Stimulated activated CD4-positive, alpha-beta T cell treated with anti-CD3 and anti-CD28 coated beads, Interleukin-2, amount 100 ng/mL, for 24 hours (primary cell): ENCODE measurements around the gene ACBD6.
"Not testable (repeated sequence)": the region's sequence is repeated elsewhere in the genome, so short reads cannot be mapped to it uniquely, and the experiment has no call there.

Experiments
- DNase-seq, 2 donors: peaks; one replicate each; pipeline ENCODE4 v3.0.0-alpha.2; 2020

Gene ACBD6

DNA sequence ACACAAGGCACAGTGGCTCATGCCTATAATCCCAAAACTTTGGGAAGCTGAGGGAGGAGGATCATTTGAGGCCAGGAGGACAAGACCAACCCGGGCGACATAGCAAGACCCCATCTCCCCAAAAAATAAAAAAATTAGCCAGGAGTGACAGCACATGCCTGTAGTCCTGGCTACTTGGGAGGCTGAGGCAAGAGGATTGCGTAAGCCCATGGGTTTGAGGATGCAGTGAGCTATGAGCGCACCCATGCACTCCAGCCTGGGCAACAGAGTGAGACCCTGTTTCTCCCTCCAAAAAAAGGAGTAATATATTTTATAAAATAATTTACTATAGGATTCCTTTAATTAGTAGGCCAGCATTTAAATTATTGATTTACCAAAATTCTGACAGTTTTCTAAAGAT, 89.8 kb downstream of the ACBD6 start:
- no peak for DNase-seq

DNA sequence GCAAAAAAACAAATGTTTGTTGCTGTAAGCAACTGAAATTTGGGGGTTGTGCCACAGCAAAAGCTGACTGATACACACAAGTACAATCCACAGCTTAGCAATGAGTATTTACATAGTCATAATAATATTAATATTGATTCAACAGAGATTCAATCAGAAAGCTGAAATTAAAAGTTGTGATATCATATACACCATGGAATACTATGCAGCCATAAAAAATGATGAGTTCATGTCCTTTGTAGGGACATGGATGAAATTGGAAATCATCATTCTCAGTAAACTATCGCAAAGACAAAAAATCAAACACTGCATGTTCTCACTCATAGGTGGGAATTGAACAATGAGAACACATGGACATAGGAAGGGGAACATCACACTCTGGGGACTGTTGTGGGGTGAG, 94.2 kb downstream of the ACBD6 start:
- not testable (repeated sequence) for DNase-seq

DNA sequence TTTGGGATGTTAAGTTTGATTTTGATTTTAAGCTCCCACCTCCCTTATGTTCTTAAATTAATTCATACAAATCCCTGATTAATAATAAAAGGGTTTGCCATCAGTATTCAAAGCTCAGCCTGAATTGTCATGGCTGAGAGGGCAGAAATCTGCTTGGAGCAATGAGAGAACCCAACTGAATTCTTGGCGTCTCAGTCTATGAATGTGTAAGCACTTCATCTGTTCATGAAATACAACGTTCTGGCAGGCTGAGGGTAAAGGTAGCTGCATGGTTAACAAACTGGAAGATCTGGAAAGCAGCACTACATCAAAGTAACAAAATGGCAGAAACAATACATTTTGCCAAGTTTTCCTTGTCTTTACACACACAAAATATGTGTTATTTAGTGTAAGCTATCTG, 95.3 kb downstream of the ACBD6 start:
- no peak for DNase-seq

DNA sequence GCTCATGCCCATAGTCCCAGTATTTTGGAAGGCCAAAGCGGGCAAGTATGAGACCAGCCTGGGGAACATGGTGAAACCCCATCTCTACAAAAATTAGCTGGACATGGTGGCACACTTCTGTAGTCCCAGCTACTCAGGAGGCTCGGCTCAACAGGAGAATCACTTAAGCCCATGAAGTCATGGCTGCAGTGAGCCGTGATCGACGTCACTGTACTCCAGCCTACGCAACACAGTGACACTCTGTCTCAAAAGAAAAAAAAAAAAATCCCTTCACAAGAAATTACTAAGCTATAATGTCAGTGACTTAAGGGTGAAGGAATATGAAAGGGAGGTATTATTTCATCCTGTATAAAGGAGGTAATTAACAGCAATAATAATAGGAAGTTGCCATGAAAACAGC, 99.8 kb downstream of the ACBD6 start:
- DNase-seq, result no peak

DNA sequence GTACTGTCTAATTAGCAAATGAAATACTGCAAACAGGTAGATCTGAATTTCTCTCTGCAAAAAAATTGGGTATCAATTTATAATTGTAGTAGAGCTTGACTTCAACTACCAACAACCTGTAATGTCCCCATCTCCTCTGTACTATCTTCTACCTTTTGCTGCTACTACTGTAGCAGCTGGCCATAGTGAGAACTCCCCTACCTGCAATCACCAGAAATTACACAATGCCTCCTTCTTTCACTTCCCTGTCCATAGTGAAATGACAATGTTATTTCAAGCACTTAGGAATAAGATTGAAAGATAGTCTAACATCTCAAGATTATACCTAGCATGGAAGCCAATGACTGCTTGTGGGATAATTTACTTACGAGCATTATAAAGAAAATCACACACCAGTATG, 100.4 kb downstream of the ACBD6 start:
- DNase-seq, result no peak

DNA sequence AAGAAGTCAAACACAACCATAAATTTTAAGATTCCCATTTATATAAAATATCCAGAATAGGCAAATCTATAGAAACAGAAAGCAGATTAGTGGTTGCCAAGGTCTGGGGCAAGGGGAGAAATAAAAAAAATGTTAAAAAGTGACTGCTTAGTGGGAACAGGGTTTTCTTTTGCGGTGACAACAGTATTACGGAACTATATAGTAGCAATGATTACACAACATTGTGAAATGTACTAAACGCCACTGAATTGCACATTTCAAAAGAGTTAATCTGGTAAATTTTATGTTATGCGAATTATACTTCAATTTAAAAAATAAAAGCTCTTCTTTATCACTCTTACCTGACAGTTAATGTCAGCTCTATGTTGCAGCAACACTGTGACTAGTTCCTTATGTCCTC, 105.2 kb downstream of the ACBD6 start:
- DNase-seq, result no peak

DNA sequence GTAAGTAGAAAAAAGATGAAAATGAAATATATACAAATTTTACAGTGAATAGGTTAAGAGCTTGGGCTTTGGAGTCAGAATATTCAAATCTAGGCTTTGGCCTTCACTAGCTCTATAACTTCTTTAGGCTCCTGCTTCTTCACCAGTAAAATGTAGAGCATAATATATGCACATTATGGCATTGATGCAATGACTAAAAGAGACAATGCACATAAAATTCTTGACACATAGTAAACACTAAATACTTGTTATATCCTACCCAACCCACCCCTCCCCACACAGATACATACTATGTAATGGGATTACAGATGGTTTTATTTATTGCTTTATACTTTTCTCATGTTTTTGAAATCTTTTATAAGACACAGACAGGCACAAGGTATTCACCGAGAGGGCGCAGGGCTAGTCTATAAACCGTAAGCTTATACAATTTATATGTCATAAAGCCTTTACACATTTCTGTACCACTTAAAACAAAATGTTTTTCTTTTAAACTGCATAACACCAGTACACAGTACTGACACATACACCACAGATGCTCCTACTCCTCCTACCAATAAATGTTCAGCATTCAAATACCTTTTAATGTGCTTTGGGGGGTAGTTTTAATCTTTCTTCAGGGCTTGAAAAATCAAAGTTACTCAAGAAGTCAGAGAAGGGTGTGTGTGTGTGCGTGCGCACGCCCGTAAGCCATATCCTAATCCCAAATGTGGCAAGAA, 109.8 kb downstream of the ACBD6 start:
- DNase-seq, result no peak

DNA sequence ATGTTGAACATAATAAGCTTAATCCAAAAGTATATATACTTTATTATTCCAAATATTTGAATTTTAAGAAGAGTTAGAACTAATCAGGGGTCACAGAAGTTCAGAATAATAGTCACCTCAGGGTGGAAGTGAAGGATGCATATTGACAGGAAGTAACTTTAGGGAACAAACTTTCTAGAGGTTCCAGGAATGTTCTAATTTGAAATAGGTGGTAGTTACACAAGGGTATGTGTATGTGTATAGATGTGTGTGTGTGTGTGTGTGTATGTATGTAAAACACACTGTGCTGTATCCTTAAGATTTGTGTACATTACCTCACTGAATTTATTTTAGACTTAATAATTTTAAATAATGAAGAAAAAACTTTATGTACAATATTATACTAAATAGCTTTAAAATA, 110.4 kb downstream of the ACBD6 start:
- no peak for DNase-seq

DNA sequence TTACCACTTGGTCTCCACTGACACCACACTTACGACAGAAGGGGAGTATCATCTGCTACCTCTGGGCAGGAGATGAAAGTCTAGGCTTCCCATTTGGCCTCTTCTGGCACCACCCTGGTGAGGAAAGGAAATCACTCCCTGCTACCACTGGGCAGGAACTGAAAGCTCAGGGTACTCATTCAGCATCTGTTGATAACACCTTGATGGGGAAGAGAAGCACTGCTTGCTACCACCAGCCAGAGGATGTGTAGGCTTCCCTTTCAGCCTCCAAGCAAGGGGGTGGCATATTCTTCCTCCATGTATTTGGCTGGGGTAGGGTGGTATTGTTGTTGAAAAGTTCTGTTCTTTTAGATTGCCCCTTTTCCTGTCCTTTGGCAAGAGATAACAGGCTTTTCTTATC, 115.0 kb downstream of the ACBD6 start:
- no peak for DNase-seq

DNA sequence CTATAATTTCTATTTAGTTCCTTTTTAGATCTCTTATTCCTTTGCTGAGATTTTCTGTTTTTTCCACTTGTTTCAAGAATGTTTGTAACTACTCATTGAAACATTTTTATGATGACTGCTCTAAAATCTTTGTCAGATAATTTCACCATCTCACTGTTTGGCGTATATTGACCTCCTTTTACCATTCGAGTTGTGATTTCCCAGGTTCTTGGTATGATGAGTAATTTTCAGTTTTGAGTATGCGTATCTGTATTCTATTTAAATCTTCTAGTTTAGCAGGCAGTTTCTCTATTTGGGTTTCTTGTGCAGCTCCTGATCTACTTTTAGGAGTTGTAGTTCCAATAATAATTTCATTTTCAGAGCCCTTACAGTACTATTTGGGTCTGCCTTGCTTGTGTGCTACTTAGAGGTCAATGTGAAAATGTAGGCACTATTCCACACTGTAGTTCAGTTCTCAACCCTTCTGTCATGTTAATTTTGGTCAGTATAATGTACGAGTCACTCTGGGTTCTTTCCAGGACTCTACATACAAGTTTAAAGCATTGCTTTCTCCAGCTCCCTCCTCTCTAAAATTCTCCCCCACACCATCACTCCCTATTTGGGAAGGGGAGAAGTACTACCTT, 115.5 kb downstream of the ACBD6 start:
- DNase-seq, result no peak

DNA sequence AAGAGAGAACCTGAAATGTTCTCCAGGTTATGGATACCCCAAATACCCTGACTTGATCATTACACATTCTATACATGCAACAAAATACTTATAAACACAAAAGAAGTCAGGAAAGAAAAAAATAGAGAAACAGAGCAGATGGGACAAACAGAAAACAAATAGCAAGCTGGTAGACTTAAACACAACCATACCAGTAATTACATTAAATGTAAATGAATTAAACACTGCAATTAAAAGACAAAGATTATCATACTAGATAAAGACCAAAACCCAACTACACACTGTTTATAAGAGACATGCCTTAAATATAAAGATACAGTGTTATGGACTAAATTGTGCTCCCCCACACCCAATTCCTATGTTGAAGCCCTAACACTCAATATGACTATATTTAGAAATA, 117.2 kb downstream of the ACBD6 start:
- no peak for DNase-seq

DNA sequence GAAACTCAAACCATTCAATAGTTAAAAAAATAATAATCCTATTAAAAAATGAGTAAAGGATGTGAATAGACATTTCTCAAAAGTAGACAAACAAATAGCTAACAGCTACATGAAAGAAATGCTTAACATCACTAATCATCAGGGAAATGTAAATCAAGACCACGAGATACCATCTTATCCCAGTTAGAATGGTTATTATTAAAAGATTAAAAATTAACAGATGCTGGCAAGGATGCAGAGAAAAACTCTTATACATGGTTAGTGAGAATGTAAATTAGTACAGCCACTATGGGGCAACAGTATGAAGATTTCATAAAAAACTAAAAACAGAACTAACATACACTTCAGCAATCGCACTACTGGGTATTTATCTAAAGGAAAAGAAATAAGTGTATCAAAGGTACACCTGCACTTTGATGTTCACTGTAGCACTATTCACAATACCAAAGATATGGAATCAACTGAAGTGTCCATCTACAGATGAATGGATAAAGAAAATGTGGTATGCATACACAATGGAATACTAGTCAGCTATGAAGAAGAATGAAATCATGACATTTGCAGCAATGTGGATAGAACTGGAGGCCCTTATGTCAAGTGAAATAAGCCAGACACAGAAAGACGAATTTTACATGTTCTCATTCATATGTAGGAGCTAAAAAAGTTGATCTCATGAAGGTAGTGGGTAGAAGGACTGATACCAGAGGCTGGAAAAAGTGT, 117.9 kb downstream of the ACBD6 start:
- no peak for DNase-seq

DNA sequence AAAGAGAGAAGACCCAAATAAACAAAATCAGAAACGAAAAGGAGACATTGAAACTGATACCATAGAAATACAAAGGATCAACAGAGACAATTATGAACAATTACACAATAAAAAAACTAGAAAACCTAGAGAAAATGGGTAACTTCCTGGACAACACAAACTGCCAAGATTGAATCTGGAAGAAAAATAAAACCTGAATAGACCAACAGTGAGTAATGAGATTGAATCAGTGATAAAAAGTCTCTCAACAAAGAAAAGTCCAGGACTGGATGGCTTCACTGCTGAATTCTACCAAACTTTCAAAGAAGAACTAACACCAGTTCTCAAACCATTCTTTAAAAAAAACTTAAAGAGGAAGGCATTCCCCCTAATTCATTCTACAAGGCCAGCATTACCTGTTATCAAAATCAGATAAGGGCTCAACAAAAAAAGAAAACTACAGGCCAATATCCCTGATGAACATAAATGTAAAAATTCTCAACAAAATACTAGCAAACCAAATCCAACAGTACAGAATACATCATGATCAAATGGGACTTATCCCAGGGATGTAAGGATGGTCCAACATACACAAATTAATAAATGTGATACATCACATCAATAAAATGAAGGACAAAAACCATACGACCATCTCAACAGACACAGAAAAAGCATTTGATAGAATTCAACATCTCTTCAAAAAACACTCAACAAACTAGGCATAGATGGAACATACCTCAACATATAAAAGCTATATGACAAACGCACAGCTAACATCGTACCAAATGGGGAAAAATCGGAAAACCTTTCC, 119.9 kb downstream of the ACBD6 start:
- DNase-seq, result no peak

DNA sequence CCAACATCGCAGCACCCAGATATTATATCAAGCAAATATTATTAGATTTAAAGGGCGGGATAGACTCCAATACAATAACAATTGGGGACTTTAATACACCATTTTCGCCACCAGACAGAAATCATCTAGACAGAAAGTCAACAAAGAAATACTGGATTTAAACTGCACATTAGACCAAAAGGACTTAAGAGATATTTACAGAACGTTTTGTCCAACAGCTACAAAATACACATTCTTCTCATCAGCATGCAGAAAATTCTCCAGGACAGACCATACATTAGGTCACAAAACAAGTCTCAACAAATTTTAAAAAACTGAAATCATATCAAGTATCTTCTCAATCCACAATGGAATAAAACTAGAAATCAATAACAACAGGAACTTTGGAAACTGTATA, 121.2 kb downstream of the ACBD6 start:
- no peak for DNase-seq

DNA sequence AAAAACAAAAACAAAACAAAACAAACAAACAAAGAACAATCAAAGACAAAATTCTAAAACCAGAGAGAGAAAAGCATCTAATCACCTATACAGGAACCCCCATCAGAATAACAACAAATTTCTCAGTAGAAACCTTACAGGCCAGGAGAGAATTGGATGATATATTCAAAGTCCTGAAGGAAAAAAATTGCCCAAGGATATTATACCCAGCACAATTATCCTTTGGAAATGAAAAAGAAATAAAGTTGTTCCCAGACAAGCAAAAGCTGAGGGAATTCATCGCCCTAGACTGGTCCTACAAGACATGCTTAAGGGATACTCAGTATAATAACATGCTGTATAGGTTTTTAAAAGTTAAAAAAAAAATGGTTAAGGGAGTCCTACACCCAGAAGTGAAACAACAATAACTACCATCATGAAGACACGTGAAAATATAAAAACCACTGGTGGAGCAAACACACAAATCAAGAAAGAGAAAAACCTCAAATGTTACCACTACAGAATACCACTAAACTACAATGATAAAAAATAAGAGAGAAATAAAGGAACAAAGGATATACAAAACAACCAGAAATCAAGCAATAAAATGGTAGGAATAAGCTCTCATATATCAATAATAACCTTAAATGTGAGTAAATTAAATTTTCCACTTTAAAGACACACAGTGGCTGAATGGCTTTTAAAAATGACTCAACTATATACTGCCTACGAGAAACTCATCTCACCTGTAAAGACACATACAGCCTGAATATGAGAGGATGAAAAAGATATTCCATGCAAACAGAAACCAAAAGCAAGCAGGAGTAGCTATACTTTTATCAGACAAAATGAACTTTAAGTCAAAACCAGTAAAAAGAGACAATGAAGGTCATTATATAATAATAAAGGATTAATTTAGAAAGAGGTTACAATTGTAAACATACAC, 121.9 kb downstream of the ACBD6 start:
- DNase-seq, result no peak

DNA sequence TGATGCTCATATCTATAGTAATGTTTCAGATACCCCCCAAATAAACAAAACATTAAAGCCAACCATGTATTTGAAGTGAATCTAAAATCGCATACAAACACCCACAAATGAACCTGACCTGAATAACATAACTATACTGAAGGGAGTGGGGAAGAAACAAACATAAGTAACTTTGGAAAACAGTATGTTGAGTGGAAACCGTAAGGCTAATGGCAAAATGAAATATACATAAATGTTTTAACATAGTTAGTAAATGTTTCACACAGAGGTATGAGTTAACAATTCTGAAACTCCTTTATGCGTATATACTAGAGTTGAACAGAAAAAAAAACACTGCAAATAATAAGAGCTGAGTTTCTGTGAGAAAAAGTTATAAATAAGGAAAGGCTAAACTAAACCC, 125.6 kb downstream of the ACBD6 start:
- no peak for DNase-seq

DNA sequence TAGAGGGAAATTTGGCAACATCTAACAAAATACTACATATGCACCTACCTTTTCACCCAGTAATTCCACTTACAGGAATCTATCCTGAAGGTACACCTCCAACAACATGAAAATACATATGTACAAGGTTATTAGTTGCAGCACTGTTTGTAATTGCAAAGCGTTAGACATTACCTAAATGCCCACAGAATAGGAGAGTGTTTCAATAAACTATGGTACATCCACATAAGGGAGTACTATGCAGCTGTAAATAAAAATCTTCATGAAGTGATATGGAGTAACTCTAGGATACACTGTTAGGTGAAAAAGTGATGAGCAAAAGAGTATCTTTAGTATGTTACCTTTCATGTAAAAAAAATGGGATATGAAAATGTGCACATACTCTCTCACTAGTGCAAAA, 126.1 kb downstream of the ACBD6 start:
- DNase-seq, result no peak

DNA sequence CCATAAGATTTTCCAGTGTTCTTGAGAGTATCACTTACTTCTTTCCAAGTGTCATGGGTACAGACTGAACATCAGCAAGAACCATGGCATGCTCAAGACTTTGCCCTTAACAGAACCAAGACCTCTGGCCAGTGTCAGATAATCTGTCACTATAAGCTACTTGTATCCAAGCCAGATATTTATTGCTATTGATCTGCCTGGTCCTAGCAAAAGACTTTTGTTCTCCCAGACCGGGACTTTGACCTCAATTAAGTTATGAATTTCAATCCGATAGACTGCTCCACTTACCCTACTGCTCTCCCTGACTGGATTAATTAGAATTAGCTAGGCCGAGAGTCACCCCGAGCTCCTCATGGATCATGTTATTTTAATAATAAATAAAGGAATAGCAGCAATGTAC, 129.6 kb downstream of the ACBD6 start:
- DNase-seq, result no peak

DNA sequence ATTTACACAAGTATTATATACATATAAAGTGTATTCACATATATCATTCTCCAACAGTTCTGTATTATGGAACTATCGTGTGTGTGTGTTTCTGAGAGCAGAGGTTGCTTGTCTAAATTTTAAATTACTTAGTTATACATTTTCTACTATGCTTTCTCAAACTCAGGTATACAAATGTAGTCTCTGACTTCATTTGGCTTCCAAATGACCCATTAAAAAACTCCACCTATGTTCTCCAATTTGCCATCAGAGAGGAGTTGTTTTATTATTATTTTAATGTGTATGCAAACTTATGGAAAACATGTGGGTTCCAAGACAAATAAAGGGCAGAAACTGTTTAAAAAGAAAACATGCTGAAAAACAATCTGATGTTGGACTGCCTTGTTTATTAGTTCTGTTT, 131.8 kb downstream of the ACBD6 start:
- no peak for DNase-seq

DNA sequence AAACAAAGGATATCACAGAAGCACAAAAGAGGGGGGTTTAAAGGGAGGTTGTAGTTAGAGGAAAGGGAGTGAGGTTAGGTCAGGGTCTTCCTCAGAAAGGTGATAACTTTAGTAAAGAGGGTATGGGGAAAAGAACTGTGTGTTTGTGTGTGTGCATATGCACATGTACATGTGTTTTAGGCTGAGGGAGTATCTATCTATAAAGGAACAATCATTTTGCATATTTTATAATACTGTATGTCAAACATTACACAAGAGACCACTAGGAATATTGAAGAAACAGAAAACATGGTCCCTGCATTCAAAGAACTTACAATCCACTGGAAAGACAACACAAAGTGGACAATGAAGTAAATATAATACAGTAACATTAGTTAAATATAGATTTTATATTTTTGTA, 132.2 kb downstream of the ACBD6 start:
- no peak for DNase-seq

DNA sequence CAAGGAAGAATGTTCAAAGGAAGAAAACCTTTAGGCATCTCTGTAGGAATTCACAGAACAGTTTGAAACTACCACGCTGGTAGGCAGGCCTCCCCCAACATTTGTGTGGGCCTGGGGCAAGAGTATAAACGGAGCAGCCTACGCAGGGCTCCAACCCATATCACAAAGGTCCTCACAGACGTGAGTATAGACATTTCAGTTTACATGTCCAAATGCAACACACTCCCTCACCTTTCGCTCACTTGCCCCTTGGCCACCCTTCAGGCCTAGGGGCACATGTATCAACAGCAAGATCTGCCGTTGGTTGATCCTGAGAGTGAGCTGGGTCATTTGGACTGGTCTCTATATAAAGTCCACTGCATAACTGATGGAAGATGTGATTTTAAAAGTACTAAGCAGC, 133.3 kb downstream of the ACBD6 start:
- DNase-seq, result no peak

DNA sequence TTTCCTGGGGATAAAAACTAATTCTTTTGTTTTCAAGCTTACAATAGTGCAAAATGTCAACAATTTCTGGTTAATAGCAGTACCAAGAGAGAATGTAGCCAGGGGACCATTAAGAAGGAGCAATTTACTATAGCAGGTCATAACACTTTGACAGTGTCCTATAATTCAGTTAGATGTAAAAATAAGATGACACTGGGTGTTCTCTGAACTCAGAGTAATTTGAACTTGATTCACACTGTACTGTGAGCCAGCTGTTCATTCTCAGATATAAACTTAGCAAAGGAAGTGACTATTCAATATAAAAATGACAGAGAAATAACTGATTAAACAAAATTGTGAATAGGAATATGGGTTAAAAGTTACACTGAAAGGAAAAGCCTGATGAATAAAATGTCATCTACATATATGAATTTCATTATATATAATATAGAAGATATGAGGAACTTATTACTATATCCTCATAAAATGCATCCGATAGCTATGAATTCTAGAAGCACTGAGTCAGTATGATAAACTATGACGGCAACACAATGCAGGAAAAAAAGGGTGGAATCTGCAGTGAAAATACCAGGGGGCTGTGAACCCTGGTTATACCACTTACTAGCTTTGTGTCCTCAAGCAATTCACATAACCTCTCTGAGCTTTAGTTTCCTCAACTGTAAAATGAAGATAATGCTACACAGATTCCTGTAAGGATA, 135.9 kb downstream of the ACBD6 start:
- DNase-seq, result no peak
